GM23338 (cell line): ENCODE data around the gene ZBTB20. TPM values are rescaled to one million over a fixed set of nuclear protein-coding genes. Genes with fewer than 3 reads are reported as not detected.

Source experiments
- ATAC-seq: fragments of 200-7000 bp; cut with Tn5 transposase; 3 replicates; pipeline ENCODE4 v1.9.1; 2020
- DNase-seq: peaks from one replicate; pipeline ENCODE4 v3.0.0-alpha.2; 2015; ENCODE audit warnings: low spot score
- H2AFZ ChIP-seq: fragments of 200-600 bp; sonication (generic); 2 replicates; pipeline ENCODE4 v1.8.0; 2016; ENCODE audit warnings: antibody characterized with exemption, mild to moderate bottlenecking, moderate library complexity
- H3F3A ChIP-seq: fragments of 200-600 bp; sonication (generic); replicated peaks from 2 replicates; pipeline ENCODE4 v1.8.0; 2017; ENCODE audit warnings: antibody characterized with exemption, mixed run types, low read depth
- H3K27ac ChIP-seq: fragments of 200-600 bp; sonication (generic); 2 replicates; pipeline ENCODE4 v1.6.1; 2016; ENCODE audit warnings: low read depth
- H3K27me3 ChIP-seq: fragments of 200-600 bp; sonication (generic); 2 replicates; pipeline ENCODE4 v1.8.0; 2016; ENCODE audit warnings: mild to moderate bottlenecking, mixed run types, moderate library complexity; ENCODE audit not compliant: insufficient read depth
- H3K36me3 ChIP-seq: fragments of 200-600 bp; sonication (generic); 2 replicates; pipeline ENCODE4 v1.8.0; 2016; ENCODE audit warnings: mild to moderate bottlenecking; ENCODE audit not compliant: insufficient read depth
- H3K4me1 ChIP-seq: fragments of 200-600 bp; sonication (generic); 2 replicates; pipeline ENCODE4 v1.8.0; 2016; ENCODE audit warnings: mild to moderate bottlenecking, moderate library complexity; ENCODE audit not compliant: insufficient read depth
- H3K4me2 ChIP-seq: fragments of 200-600 bp; sonication (generic); 2 replicates; pipeline ENCODE4 v1.7.1; 2017; ENCODE audit warnings: mixed run types
- H3K4me3 ChIP-seq: fragments of 200-600 bp; sonication (generic); 2 replicates; pipeline ENCODE4 v1.6.1; 2016; ENCODE audit warnings: mixed run types
- H3K79me2 ChIP-seq: fragments of 200-600 bp; sonication (generic); replicated peaks from 2 replicates; pipeline ENCODE4 v1.8.0; 2017; ENCODE audit warnings: mild to moderate bottlenecking; ENCODE audit not compliant: insufficient read depth
- H3K9me2 ChIP-seq: fragments of 200-600 bp; sonication (generic); 2 replicates; pipeline ENCODE4 v1.8.0; 2017; ENCODE audit not compliant: insufficient read depth
- H4K20me1 ChIP-seq: fragments of 200-600 bp; sonication (generic); replicated peaks from 2 replicates; pipeline ENCODE4 v1.8.0; 2017; ENCODE audit warnings: mild to moderate bottlenecking; ENCODE audit not compliant: insufficient read depth
- H3K27ac Mint-ChIP-seq: 2 replicates; pipeline ENCODE4 v1.8.0; 2020; ENCODE audit warnings: inconsistent platforms, mild to moderate bottlenecking, moderate library complexity, mixed read lengths
- H3K27me3 Mint-ChIP-seq: 3 replicates; pipeline ENCODE4 v1.8.0; 2022; ENCODE audit warnings: low read depth, mild to moderate bottlenecking, moderate library complexity, mixed read lengths, inconsistent platforms; ENCODE audit not compliant: insufficient read depth, poor library complexity
- H3K36me3 Mint-ChIP-seq: 3 replicates; pipeline ENCODE4 v1.8.0; 2021; ENCODE audit warnings: low read depth, mild to moderate bottlenecking, inconsistent platforms, moderate library complexity, mixed read lengths
- H3K4me1 Mint-ChIP-seq: 3 replicates; pipeline ENCODE4 v1.8.0; 2020; ENCODE audit warnings: mild to moderate bottlenecking, inconsistent platforms, mixed read lengths
- H3K4me3 Mint-ChIP-seq: 3 replicates; pipeline ENCODE4 v1.8.0; 2021; ENCODE audit warnings: moderate library complexity, mild to moderate bottlenecking, inconsistent platforms, mixed read lengths
- H3K9me3 Mint-ChIP-seq: 3 replicates; pipeline ENCODE4 v1.8.0; 2020; ENCODE audit warnings: moderate library complexity, mild to moderate bottlenecking, inconsistent platforms, mixed read lengths
- CREB1 ChIP-seq: fragments of 250-450 bp; sonication (Bioruptor Pico); IDR thresholded peaks from 2 replicates; pipeline ENCODE4 v1.5.0; 2020; ENCODE audit warnings: low read depth, mild to moderate bottlenecking, moderate library complexity
- ETS1 ChIP-seq: IDR thresholded peaks from 2 replicates; pipeline ENCODE4 v1.6.1; 2016; ENCODE audit warnings: antibody characterized with exemption
- EZH2 ChIP-seq: fragments of 200-600 bp; sonication (generic); IDR thresholded peaks from one replicate; pipeline ENCODE4 v1.8.0; 2017; ENCODE audit warnings: antibody characterized with exemption, mild to moderate bottlenecking, low read depth; ENCODE audit not compliant: unreplicated experiment
- EZH2phosphoT487 ChIP-seq: fragments of 200-600 bp; sonication (generic); IDR thresholded peaks from one replicate; pipeline ENCODE4 v1.8.1; 2018; ENCODE audit warnings: antibody characterized with exemption; ENCODE audit not compliant: unreplicated experiment
- JUNB ChIP-seq: IDR thresholded peaks from one replicate; pipeline ENCODE4 v1.6.1; 2016; ENCODE audit warnings: antibody characterized with exemption; ENCODE audit not compliant: unreplicated experiment
- NANOG ChIP-seq: IDR thresholded peaks from 2 replicates; pipeline ENCODE4 v1.6.1; 2016; ENCODE audit warnings: antibody characterized with exemption, borderline replicate concordance
- POLR2AphosphoS5 ChIP-seq: IDR thresholded peaks from 2 replicates; pipeline ENCODE4 v1.6.1; 2016; ENCODE audit warnings: antibody characterized with exemption, low read depth
- STAT1 ChIP-seq: IDR thresholded peaks from one replicate; pipeline ENCODE4 v1.6.1; 2016; ENCODE audit warnings: antibody characterized with exemption; ENCODE audit not compliant: unreplicated experiment
- ZNF114 ChIP-seq: fragments of 250-450 bp; sonication (Bioruptor Pico); IDR thresholded peaks from 2 replicates; pipeline ENCODE4 v1.5.0; 2020; ENCODE audit warnings: mild to moderate bottlenecking, moderate library complexity
- ZNF331 ChIP-seq: fragments of 250-450 bp; sonication (Bioruptor Pico); IDR thresholded peaks from 2 replicates; pipeline ENCODE4 v1.5.0; 2020; ENCODE audit warnings: low read depth, mild to moderate bottlenecking, moderate library complexity
- ZNF462 ChIP-seq: fragments of 250-450 bp; sonication (Bioruptor Pico); IDR thresholded peaks from 2 replicates; pipeline ENCODE4 v1.5.0; 2020; ENCODE audit warnings: mild to moderate bottlenecking, moderate library complexity
- polyA plus RNA-seq: library from polyadenylated mRNA; unstranded; fragments of >200 nt; fragmentation: Nextera tagmentation; extraction: Ambion mirVana; gene quantifications from 2 replicates; pipeline ENCODE4 v1.2.1, GENCODE V29; 2016
- total RNA-seq: library from RNA; depleted of rRNA; stranded (reverse); fragments of >200 nt; shearing (Covaris generic); gene quantifications from 2 replicates; pipeline ENCODE4 v1.2.3, GENCODE V29; 2014
- TF ChIP-seq, protein P1 (sequence below): IDR thresholded peaks from one replicate; pipeline ENCODE4 v1.6.1; 2018; ENCODE audit warnings: antibody characterized with exemption; ENCODE audit not compliant: unreplicated experiment
- TF ChIP-seq, protein P2 (sequence below), 2 experiments: fragments of 200-600 bp in 1 of 2; sonication (generic) in 1 of 2; conservative IDR thresholded peaks; 2 replicates each; pipeline versions ENCODE4 v1.5.1 to v1.6.1; 2016 to 2017; ENCODE audit warnings: antibody characterized with exemption in 2 of 2, low read depth in 2 of 2, mild to moderate bottlenecking in 2 of 2, moderate library complexity in 1 of 2

ZBTB20 gene
- total and polyA plus RNA-seq, 2 experiments from 2014 or later: 2.0 to 3.3 TPM

DNA sequence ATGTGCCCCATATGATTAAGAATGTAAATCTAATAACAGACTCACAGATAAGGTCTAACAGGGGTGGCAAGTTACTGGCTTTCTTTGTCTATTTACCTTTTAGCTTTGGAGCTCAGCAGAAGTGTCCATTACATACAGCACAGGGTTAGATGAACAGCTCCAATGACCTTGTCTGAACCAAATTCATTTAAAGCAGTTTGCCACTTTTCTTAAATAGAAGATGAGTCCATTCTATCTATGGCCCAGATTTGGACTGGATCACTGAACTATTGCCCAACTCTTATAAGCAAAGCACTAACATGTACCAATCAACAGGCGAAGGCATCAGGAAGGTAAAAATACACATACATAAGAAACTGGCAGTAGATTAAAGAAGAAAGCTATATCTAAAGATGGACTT is 638.9 kb downstream of the ZBTB20 start:
- no peaks in the 10 kb centered on the region for H3K79me2 ChIP-seq
- no peak for DNase-seq
- H3K9me2 ChIP-seq: no peaks in the 10 kb centered on the region
- H3K36me3 Mint-ChIP-seq: no peaks in the 10 kb centered on the region
- H3K27ac Mint-ChIP-seq: no peak overlapping the region
- no peak for ATAC-seq
- no peak overlapping the region for H3K4me2 ChIP-seq
- peaks cover 23% of the 10 kb centered on the region for H3K4me1 Mint-ChIP-seq
- no peak overlapping the region for H3K27ac ChIP-seq
- no peak overlapping the region for H3K4me3 Mint-ChIP-seq
- no peaks in the 10 kb centered on the region for H3K9me3 Mint-ChIP-seq
- H3K27me3 Mint-ChIP-seq: no peaks in the 10 kb centered on the region
- no peaks in the 10 kb centered on the region for H3K36me3 ChIP-seq
- no peaks in the 10 kb centered on the region for H4K20me1 ChIP-seq
- H3K4me1 ChIP-seq: peaks cover 6% of the 10 kb centered on the region; the same call in 1 of the 2 replicates
- H3K4me3 ChIP-seq: no peak overlapping the region
- no peaks in the 10 kb centered on the region for H3K27me3 ChIP-seq
- H3F3A ChIP-seq: no peaks in the 10 kb centered on the region
- TF ChIP-seq CREB1 (CRISPR knock-in tag): no peak
- no peak for TF ChIP-seq EZH2phosphoT487
- no peak for TF ChIP-seq ZNF331 (CRISPR knock-in tag)
- TF ChIP-seq ZNF114: no peak
- TF ChIP-seq POLR2AphosphoS5: no peak
- TF ChIP-seq ZNF462 (CRISPR knock-in tag): no peak
- no peak for TF ChIP-seq NANOG
- no peak for TF ChIP-seq ETS1
- no peak for TF ChIP-seq STAT1
- no peak for TF ChIP-seq JUNB
- TF ChIP-seq, protein P1, sequence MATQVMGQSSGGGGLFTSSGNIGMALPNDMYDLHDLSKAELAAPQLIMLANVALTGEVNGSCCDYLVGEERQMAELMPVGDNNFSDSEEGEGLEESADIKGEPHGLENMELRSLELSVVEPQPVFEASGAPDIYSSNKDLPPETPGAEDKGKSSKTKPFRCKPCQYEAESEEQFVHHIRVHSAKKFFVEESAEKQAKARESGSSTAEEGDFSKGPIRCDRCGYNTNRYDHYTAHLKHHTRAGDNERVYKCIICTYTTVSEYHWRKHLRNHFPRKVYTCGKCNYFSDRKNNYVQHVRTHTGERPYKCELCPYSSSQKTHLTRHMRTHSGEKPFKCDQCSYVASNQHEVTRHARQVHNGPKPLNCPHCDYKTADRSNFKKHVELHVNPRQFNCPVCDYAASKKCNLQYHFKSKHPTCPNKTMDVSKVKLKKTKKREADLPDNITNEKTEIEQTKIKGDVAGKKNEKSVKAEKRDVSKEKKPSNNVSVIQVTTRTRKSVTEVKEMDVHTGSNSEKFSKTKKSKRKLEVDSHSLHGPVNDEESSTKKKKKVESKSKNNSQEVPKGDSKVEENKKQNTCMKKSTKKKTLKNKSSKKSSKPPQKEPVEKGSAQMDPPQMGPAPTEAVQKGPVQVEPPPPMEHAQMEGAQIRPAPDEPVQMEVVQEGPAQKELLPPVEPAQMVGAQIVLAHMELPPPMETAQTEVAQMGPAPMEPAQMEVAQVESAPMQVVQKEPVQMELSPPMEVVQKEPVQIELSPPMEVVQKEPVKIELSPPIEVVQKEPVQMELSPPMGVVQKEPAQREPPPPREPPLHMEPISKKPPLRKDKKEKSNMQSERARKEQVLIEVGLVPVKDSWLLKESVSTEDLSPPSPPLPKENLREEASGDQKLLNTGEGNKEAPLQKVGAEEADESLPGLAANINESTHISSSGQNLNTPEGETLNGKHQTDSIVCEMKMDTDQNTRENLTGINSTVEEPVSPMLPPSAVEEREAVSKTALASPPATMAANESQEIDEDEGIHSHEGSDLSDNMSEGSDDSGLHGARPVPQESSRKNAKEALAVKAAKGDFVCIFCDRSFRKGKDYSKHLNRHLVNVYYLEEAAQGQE: no peak
- TF ChIP-seq, protein P2, sequence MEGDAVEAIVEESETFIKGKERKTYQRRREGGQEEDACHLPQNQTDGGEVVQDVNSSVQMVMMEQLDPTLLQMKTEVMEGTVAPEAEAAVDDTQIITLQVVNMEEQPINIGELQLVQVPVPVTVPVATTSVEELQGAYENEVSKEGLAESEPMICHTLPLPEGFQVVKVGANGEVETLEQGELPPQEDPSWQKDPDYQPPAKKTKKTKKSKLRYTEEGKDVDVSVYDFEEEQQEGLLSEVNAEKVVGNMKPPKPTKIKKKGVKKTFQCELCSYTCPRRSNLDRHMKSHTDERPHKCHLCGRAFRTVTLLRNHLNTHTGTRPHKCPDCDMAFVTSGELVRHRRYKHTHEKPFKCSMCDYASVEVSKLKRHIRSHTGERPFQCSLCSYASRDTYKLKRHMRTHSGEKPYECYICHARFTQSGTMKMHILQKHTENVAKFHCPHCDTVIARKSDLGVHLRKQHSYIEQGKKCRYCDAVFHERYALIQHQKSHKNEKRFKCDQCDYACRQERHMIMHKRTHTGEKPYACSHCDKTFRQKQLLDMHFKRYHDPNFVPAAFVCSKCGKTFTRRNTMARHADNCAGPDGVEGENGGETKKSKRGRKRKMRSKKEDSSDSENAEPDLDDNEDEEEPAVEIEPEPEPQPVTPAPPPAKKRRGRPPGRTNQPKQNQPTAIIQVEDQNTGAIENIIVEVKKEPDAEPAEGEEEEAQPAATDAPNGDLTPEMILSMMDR (conservative IDR thresholded peaks at IDR 0.05; ENCODE audit: low read depth in 2 of 2): no peak
- no peak for TF ChIP-seq EZH2
- no peak overlapping the region for H2AFZ ChIP-seq
